ENCODE data around the gene SBF2.

Gene SBF2

DNA sequence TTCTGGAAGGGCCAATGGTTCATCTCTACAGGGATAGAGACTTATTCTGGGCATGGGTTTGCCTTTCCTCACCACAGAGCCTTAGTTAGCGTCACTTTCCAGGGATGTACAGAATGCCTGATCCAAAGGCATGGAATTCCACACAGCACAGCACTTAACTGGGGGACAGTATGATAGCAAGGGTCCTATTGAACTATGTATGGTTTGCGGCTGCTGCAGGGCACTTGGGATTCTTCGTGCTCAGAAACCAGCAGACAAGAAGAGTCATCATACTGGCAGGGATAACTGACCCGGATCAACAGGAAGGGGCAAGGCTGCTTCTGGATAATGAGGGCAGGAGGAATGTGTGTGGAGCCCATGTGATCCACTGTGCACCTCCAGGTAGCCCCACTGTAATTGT lies 524.4 kb downstream of the SBF2 start:
- TF ChIP-seq, protein P1, sequence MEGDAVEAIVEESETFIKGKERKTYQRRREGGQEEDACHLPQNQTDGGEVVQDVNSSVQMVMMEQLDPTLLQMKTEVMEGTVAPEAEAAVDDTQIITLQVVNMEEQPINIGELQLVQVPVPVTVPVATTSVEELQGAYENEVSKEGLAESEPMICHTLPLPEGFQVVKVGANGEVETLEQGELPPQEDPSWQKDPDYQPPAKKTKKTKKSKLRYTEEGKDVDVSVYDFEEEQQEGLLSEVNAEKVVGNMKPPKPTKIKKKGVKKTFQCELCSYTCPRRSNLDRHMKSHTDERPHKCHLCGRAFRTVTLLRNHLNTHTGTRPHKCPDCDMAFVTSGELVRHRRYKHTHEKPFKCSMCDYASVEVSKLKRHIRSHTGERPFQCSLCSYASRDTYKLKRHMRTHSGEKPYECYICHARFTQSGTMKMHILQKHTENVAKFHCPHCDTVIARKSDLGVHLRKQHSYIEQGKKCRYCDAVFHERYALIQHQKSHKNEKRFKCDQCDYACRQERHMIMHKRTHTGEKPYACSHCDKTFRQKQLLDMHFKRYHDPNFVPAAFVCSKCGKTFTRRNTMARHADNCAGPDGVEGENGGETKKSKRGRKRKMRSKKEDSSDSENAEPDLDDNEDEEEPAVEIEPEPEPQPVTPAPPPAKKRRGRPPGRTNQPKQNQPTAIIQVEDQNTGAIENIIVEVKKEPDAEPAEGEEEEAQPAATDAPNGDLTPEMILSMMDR (IDR thresholded peaks at IDR 0.05; ENCODE audit: borderline replicate concordance, control extremely low read depth, extremely low read depth, insufficient read depth, missing control alignments), result no peak
- in situ Hi-C loops (cut with MboI; ENCODE audit: low sequenced_read_pairs, unreplicated experiment), result loop anchor here (10.0 kb wide), 1 partner anchor 205 kb away; no protein-coding TSS in a partner anchor
- DNase-seq (ENCODE audit: low spot score), result no peak

DNA sequence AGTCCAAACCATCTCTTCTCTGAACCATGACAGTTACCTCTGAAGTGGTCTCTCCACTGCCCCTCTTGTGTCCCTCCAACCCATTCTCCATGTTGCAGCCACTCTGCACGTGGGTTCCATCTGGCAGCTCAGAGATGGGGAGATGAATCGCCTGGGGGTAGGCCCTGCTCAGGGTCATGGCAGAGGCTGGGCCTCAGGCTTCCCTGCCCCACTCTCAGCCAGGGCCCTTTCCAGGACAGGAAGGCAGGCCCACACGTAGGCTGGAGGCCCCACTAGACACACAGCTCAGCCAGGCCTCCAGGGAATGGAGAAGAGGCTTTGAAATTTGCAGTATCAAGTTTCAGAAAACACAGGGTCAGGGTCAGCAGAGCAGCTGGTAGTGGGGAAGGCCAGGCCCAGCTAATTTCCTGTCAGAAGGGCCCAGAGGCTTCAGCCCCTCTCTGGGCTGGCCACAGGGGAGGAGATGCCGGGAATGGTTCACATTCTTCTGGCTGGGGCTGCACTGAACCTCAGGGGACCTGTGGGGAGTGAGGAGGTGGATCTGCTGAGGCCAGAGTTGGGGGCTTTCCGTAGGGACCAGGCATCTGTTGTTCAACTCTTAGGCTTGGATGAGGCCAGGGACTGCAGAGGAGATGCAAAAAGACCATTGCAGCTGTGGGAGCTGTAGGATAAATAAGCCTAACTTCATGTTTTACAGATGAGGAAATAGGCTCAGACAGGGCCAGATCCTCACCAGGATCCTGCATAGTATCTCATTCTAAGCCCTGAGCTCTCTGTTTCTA lies 528.5 kb downstream of the SBF2 start:
- in situ Hi-C loops (cut with MboI; ENCODE audit: low sequenced_read_pairs, unreplicated experiment), result loop anchor here (10.0 kb wide), 1 partner anchor 209 kb away; no protein-coding TSS in a partner anchor
- TF ChIP-seq, protein P1 (IDR thresholded peaks at IDR 0.05; ENCODE audit: borderline replicate concordance, control extremely low read depth, extremely low read depth, insufficient read depth, missing control alignments), result no peak
- peak; percentile 40 for DNase-seq (ENCODE audit: low spot score)

DNA sequence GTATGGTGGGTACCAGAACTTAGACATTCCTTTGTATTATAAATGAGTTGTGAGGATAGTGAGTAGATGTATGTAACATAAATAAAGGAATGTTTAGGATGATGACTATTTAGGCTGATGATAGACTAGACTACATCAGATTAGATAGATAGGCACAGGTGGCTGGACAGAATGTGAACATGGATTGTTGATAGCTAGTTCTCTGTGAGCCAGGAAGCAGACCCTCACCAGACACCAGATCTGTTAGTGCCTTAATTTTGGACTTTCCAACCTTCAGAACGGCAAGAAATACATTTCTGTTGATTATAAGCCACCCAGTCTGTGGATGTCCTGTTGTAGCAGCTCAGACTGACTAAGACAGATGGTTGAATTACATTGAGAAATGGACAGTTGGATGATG lies 530.7 kb downstream of the SBF2 start:
- no peak for DNase-seq (ENCODE audit: low spot score)
- TF ChIP-seq, protein P1 (IDR thresholded peaks at IDR 0.05; ENCODE audit: borderline replicate concordance, control extremely low read depth, extremely low read depth, insufficient read depth, missing control alignments), result no peak
- in situ Hi-C loops (cut with MboI; ENCODE audit: low sequenced_read_pairs, unreplicated experiment), result loop anchor here (10.0 kb wide), 1 partner anchor 212 kb away; no protein-coding TSS in a partner anchor

DNA sequence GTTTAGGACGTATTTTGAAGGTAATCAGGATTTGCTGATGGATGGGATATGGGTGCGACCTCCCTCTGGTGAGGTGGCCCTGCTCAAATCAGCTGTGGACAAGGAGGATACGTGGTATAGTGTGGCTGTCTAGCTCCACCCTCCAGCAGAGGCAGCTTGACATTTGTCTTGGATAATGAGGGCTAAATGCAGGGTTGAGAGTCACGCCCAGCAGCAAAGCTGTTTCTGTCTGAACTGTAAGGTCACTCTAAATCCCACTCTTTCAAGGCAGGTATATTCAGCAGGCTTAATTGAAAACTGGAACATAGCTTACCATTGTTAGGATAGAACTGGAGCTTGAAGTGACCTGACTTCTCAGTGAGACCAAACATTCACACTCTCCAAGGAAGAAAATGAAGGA lies 531.5 kb downstream of the SBF2 start:
- in situ Hi-C loops (cut with MboI; ENCODE audit: low sequenced_read_pairs, unreplicated experiment), result loop anchor here (10.0 kb wide), 1 partner anchor 212 kb away; no protein-coding TSS in a partner anchor
- TF ChIP-seq, protein P1 (IDR thresholded peaks at IDR 0.05; ENCODE audit: borderline replicate concordance, control extremely low read depth, extremely low read depth, insufficient read depth, missing control alignments), result no peak
- DNase-seq (ENCODE audit: low spot score), result no peak

DNA sequence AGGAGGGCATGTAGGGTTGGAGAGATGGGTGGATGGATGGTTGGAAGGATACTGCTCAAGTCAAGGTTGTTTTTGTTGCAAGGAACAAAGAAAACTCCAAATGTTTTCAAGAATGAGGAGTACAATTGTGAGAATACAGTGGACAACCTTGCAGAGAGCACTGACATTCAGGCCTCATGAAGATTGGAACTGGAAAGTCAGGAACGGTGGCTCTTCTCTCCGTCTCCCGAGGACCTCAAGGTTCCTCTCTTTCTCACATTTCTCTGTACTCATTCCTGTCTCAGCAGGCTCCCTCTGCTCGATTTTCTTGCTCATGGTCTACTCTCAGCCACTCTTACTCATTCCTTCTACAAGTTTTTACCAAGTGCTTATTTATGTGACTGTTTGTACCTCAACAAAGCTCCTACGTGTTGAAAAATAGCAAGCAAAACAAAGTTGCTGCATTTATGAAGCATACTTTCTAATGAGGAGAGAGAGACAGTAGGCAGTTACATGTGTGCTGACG lies 532.5 kb downstream of the SBF2 start:
- DNase-seq (ENCODE audit: low spot score), result no peak
- in situ Hi-C loops (cut with MboI; ENCODE audit: low sequenced_read_pairs, unreplicated experiment), result loop anchor here (10.0 kb wide), 1 partner anchor 213 kb away; no protein-coding TSS in a partner anchor
- TF ChIP-seq, protein P1 (IDR thresholded peaks at IDR 0.05; ENCODE audit: borderline replicate concordance, control extremely low read depth, extremely low read depth, insufficient read depth, missing control alignments), result no peak

DNA sequence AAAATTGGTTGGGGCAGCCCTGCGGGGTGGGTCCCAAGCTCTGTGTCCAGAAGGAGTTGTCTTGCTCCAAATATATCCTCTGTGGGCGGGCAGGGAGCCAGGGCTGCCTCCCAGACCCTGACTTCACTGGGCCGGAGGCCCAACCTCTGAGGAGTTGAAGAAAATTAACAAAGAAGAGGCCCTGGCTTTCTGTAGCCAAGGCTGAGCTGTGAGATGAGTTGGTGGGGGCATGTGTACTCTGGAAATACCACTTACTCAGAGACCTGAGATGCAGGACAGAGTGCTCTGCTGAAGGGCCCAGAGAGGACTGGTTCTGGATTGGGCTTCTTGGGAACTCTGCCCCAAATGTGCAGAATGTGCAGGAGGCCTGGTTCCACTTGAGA lies 533.8 kb downstream of the SBF2 start:
- in situ Hi-C loops (cut with MboI; ENCODE audit: low sequenced_read_pairs, unreplicated experiment), result loop anchor here (10.0 kb wide), 1 partner anchor 215 kb away; no protein-coding TSS in a partner anchor
- DNase-seq (ENCODE audit: low spot score), result no peak
- TF ChIP-seq, protein P1 (IDR thresholded peaks at IDR 0.05; ENCODE audit: borderline replicate concordance, control extremely low read depth, extremely low read depth, insufficient read depth, missing control alignments), result no peak
